Smooth muscle cell (in vitro differentiated cells): ENCODE data around the gene ZNF836. TPM values are rescaled to one million over a fixed set of nuclear protein-coding genes. Genes with fewer than 3 reads are reported as not detected.

Experiments used
- DNase-seq: peaks from one replicate; lab custom pipeline; 2025; ENCODE audit not compliant: unreplicated experiment; lab: John Stamatoyannopoulos, UW
- H2AFZ ChIP-seq: fragments of 200-600 bp; sonication (generic); 2 replicates; pipeline ENCODE4 v1.6.0; 2016; ENCODE audit warnings: antibody characterized with exemption, low read depth, mild to moderate bottlenecking
- H3F3A ChIP-seq: fragments of 200-600 bp; sonication (generic); 2 replicates; pipeline ENCODE4 v1.6.0; 2017; ENCODE audit warnings: antibody characterized with exemption, low read depth
- H3K27ac ChIP-seq: fragments of 200-600 bp; sonication (generic); 2 replicates; pipeline ENCODE4 v1.5.1; 2016; ENCODE audit warnings: low read depth, mild to moderate bottlenecking
- H3K27me3 ChIP-seq: fragments of 200-600 bp; sonication (generic); 2 replicates; pipeline ENCODE4 v1.6.1; 2016; ENCODE audit warnings: low read depth, mild to moderate bottlenecking
- H3K36me3 ChIP-seq: fragments of 200-600 bp; sonication (generic); 2 replicates; pipeline ENCODE4 v1.5.1; 2016; ENCODE audit warnings: low read depth
- H3K4me1 ChIP-seq: fragments of 200-600 bp; sonication (generic); 2 replicates; pipeline ENCODE4 v1.5.1; 2016; ENCODE audit warnings: low read depth
- H3K4me2 ChIP-seq: fragments of 200-600 bp; sonication (generic); 2 replicates; pipeline ENCODE4 v1.6.0; 2016; ENCODE audit warnings: mild to moderate bottlenecking
- H3K4me3 ChIP-seq: fragments of 200-600 bp; sonication (generic); 2 replicates; pipeline ENCODE4 v1.5.1; 2016; ENCODE audit warnings: mild to moderate bottlenecking
- H3K79me2 ChIP-seq: fragments of 200-600 bp; sonication (generic); 2 replicates; pipeline ENCODE4 v1.6.0; 2016; ENCODE audit warnings: low read depth, mild to moderate bottlenecking
- H3K9ac ChIP-seq: fragments of 200-600 bp; sonication (generic); 2 replicates; pipeline ENCODE4 v1.6.0; 2016; ENCODE audit warnings: low read depth
- H3K9me3 ChIP-seq: fragments of 200-600 bp; sonication (generic); replicated peaks from 2 replicates; pipeline ENCODE4 v1.5.1; 2016; ENCODE audit warnings: low read depth
- H4K20me1 ChIP-seq: fragments of 200-600 bp; sonication (generic); 2 replicates; pipeline ENCODE4 v1.6.0; 2016; ENCODE audit warnings: low read depth
- CTCF ChIP-seq: fragments of 200-600 bp; sonication (generic); IDR thresholded peaks from 2 replicates; pipeline ENCODE4 v1.5.1; 2017; ENCODE audit warnings: borderline replicate concordance, mild to moderate bottlenecking, antibody characterized with exemption; ENCODE audit not compliant: insufficient read depth, poor library complexity, severe bottlenecking
- WGBS: methylation state at CpG from one replicate; pipeline ENCODE4 v1.1.7; 2016; ENCODE audit warnings: low lambda C conversion rate; 5-methylcytosine and 5-hydroxymethylcytosine counted together
- polyA plus RNA-seq: library from polyadenylated mRNA; unstranded; fragments of >200 nt; fragmentation: Nextera tagmentation; extraction: Ambion mirVana; gene quantifications from 2 replicates; pipeline ENCODE4 v1.2.1, GENCODE V29; 2016
- total RNA-seq: library from RNA; depleted of rRNA; stranded (reverse); fragments of >200 nt; gene quantifications from 2 replicates; pipeline ENCODE4 v1.2.3, GENCODE V29; 2014

The ZNF836 gene
- total and polyA plus RNA-seq, 2 experiments from 2014 or later, result 3.3 to 5.7 TPM

- Histone ChIP-seq H3K9me3 (peaks cover 85% of the 10 kb centered on the region), H3K9ac (no peak overlapping the region), H3K27ac (no peak overlapping the region), H4K20me1 (no peaks in the 10 kb centered on the region), H3K27me3 (no peaks in the 10 kb centered on the region), H3K4me2 (no peak overlapping the region), H3K79me2 (no peaks in the 10 kb centered on the region), H3K4me1 (no peaks in the 10 kb centered on the region), H3F3A (no peaks in the 10 kb centered on the region), H3K4me3 (no peak overlapping the region), H3K36me3 (peaks cover 68% of the 10 kb centered on the region), H2AFZ (no peak overlapping the region)
- 97% methylated on average over 15 of the region's 15 CpGs for WGBS
- TF ChIP-seq CTCF, result no peak
- DNase-seq, result no peak
These were observed 15.6 kb downstream of the ZNF836 start for GRCh38 chr19:52155596-52156359.

GRCh38 chr19:52148256-52148655 is 23.2 kb downstream of the ZNF836 start:
- no peak overlapping the region for H3K4me2 ChIP-seq
- H3K9ac ChIP-seq, result no peak overlapping the region
- no peaks in the 10 kb centered on the region for H3K79me2 ChIP-seq
- H3K9me3 ChIP-seq, result peaks cover 22% of the 10 kb centered on the region
- no peaks in the 10 kb centered on the region for H3F3A ChIP-seq
- no peak for DNase-seq
- H3K4me3 ChIP-seq, result no peak overlapping the region
- no peak overlapping the region for H3K27ac ChIP-seq
- no peaks in the 10 kb centered on the region for H3K27me3 ChIP-seq
- TF ChIP-seq CTCF, result no peak
- no peak overlapping the region for H2AFZ ChIP-seq
- H3K4me1 ChIP-seq, result no peaks in the 10 kb centered on the region
- peaks cover 3% of the 10 kb centered on the region for H3K36me3 ChIP-seq
- H4K20me1 ChIP-seq, result no peaks in the 10 kb centered on the region

- H3K79me2 ChIP-seq, result peaks cover 14% of the 10 kb centered on the region
- no peaks in the 10 kb centered on the region for H3K36me3 ChIP-seq
- H2AFZ ChIP-seq, result no peak overlapping the region
- no peak overlapping the region for H3K4me2 ChIP-seq
- DNase-seq, result no peak
- no peak for TF ChIP-seq CTCF
- peaks cover 4% of the 10 kb centered on the region for H3F3A ChIP-seq
- no peak overlapping the region for H3K4me3 ChIP-seq
- no peak overlapping the region for H3K9ac ChIP-seq
- 79% methylated on average over 3 of the region's 3 CpGs for whole genome bisulfite sequencing
- H4K20me1 ChIP-seq, result no peaks in the 10 kb centered on the region
- peaks cover 11% of the 10 kb centered on the region for H3K4me1 ChIP-seq
- no peaks in the 10 kb centered on the region for H3K27me3 ChIP-seq
- H3K9me3 ChIP-seq, result peaks cover 5% of the 10 kb centered on the region
- H3K27ac ChIP-seq, result no peak overlapping the region
These were observed 29.3 kb downstream of the ZNF836 start for GRCh38 chr19:52142001-52142595.
